OCI-LY1 (cell line): ENCODE data around the gene DGCR8.

ENCODE experiments used
- H2AFZ ChIP-seq: fragments of 200-600 bp; sonication (generic), shearing (Covaris generic); 2 replicates; pipeline ENCODE4 v1.6.0; 2014; ENCODE audit warnings: antibody characterized with exemption, mild to moderate bottlenecking, low read length
- H3F3A ChIP-seq: fragments of 200-600 bp; sonication (generic), shearing (Covaris generic); 2 replicates; pipeline ENCODE4 v1.6.0; 2014; ENCODE audit warnings: mild to moderate bottlenecking, antibody characterized with exemption, low read length, moderate library complexity; ENCODE audit not compliant: insufficient read depth
- H3K27ac ChIP-seq: fragments of 200-600 bp; sonication (generic); 2 replicates; pipeline ENCODE4 v1.5.1; 2014; ENCODE audit warnings: low read length, mixed run types, mild to moderate bottlenecking, low read depth; ENCODE audit not compliant: poor library complexity, severe bottlenecking
- H3K27me3 ChIP-seq: fragments of 200-600 bp; sonication (generic); 2 replicates; pipeline ENCODE4 v1.6.0; 2014; ENCODE audit warnings: antibody characterized with exemption, mild to moderate bottlenecking, low read length, moderate library complexity; ENCODE audit not compliant: insufficient read depth
- H3K36me3 ChIP-seq: fragments of 200-600 bp; sonication (generic); 2 replicates; pipeline ENCODE4 v1.6.1; 2014; ENCODE audit warnings: mild to moderate bottlenecking, antibody characterized with exemption, low read length, moderate library complexity, mixed read lengths; ENCODE audit not compliant: insufficient read depth
- H3K4me1 ChIP-seq: fragments of 200-600 bp; sonication (generic); 2 replicates; pipeline ENCODE4 v1.5.1; 2014; ENCODE audit warnings: mild to moderate bottlenecking, low read length, moderate library complexity; ENCODE audit not compliant: insufficient read depth, severe bottlenecking
- H3K4me2 ChIP-seq: fragments of 200-600 bp; sonication (generic), shearing (Covaris generic); 2 replicates; pipeline ENCODE4 v1.6.1; 2014; ENCODE audit warnings: low read length
- H3K4me3 ChIP-seq: fragments of 200-600 bp; sonication (generic); 2 replicates; pipeline ENCODE4 v1.5.1; 2014; ENCODE audit warnings: low read length, low read depth, mild to moderate bottlenecking, mixed read lengths; ENCODE audit not compliant: poor library complexity, severe bottlenecking
- H3K79me2 ChIP-seq: fragments of 200-600 bp; shearing (Covaris generic); 2 replicates; pipeline ENCODE4 v1.6.1; 2016; ENCODE audit warnings: mixed run types, low read length, mixed read lengths; ENCODE audit not compliant: insufficient read depth
- H3K9ac ChIP-seq: fragments of 200-600 bp; sonication (generic), shearing (Covaris generic); 2 replicates; pipeline ENCODE4 v1.6.1; 2014; ENCODE audit warnings: mild to moderate bottlenecking, low read length, mixed read lengths
- H3K9me2 ChIP-seq: fragments of 200-600 bp; sonication (generic), shearing (Covaris generic); 2 replicates; pipeline ENCODE4 v1.6.1; 2014; ENCODE audit warnings: low read depth, mild to moderate bottlenecking, low read length, mixed read lengths
- H3K9me3 ChIP-seq: fragments of 200-600 bp; shearing (Covaris generic); 2 replicates; pipeline ENCODE4 v1.6.1; 2014; ENCODE audit warnings: low read length, mixed read lengths
- H4K20me1 ChIP-seq: fragments of 200-600 bp; sonication (generic), shearing (Covaris generic); 2 replicates; pipeline ENCODE4 v1.6.0; 2016; ENCODE audit warnings: mild to moderate bottlenecking, low read length; ENCODE audit not compliant: insufficient read depth
- EZH2 ChIP-seq: fragments of 200-600 bp; sonication (generic), shearing (Covaris generic); IDR thresholded peaks from 2 replicates; pipeline ENCODE4 v1.8.0; 2017; ENCODE audit warnings: borderline replicate concordance, mixed run types, mild to moderate bottlenecking, antibody characterized with exemption, low read length, moderate library complexity, mixed read lengths
- TF ChIP-seq, protein P1 (sequence below): fragments of 200-600 bp; sonication (generic), shearing (Covaris generic); IDR thresholded peaks from 2 replicates; pipeline ENCODE4 v1.5.1; 2017; ENCODE audit warnings: mild to moderate bottlenecking, antibody characterized with exemption, low read length, moderate library complexity, mixed read lengths

The DGCR8 gene

DNA sequence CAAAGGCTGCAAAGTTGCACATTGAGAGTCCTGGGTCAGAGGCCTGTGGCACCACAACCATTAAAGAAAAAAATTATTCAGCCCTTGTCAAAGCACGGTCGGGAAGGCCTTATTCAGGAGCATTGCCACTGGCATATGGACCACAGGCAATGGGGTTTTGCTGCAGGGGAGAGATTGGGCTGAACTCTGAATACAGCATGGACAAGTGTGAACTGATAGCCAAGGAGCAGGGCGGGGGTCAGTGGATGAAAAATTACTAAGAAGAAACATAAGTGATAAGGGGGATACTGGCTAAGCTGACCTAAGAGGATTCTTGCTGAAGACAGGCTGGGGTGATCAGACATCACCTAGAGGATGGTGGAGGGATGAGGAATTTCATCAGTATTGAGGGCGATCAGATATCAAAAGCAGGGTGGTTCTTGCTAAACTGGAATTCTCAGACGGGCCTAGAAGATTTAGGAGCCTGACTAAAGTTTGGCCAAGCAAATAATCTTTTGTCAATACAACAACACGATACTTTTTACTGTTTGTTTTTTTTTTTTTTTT, 3.3 kb upstream of the DGCR8 start:
- Histone ChIP-seq H3K4me3 (no peak overlapping the region), H3K9ac (no peak overlapping the region)

DNA sequence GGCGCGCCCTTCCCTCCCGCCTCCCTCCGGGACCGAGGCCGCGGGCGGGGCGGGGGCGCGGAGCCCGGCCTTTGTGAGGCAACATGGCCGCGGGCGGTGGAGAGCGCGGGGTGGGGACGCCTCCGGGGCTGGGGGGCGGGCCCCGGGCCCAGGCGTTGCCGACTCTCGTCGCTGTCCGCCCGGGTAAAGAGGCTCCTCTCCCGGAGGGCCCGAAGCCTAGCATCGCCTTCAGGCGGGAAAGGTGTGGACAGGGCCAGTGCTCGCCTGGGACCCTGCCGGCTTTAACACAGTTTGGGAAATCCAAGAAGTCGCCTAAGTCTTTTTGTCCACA, 369 bp downstream of the DGCR8 start:
- no peaks in the 10 kb centered on the region for H3K27me3 ChIP-seq
- H2AFZ ChIP-seq: no peak overlapping the region
- peaks cover 53% of the 10 kb centered on the region for H3K4me1 ChIP-seq
- H3K79me2 ChIP-seq: peaks cover 43% of the 10 kb centered on the region
- peak overlapping the region; percentile 58 for H3K27ac ChIP-seq
- H3K9me2 ChIP-seq: no peaks in the 10 kb centered on the region
- no peaks in the 10 kb centered on the region for H3K9me3 ChIP-seq
- peak overlapping the region; percentile 96 for H3K9ac ChIP-seq
- no peak for TF ChIP-seq EZH2
- TF ChIP-seq, protein P1, sequence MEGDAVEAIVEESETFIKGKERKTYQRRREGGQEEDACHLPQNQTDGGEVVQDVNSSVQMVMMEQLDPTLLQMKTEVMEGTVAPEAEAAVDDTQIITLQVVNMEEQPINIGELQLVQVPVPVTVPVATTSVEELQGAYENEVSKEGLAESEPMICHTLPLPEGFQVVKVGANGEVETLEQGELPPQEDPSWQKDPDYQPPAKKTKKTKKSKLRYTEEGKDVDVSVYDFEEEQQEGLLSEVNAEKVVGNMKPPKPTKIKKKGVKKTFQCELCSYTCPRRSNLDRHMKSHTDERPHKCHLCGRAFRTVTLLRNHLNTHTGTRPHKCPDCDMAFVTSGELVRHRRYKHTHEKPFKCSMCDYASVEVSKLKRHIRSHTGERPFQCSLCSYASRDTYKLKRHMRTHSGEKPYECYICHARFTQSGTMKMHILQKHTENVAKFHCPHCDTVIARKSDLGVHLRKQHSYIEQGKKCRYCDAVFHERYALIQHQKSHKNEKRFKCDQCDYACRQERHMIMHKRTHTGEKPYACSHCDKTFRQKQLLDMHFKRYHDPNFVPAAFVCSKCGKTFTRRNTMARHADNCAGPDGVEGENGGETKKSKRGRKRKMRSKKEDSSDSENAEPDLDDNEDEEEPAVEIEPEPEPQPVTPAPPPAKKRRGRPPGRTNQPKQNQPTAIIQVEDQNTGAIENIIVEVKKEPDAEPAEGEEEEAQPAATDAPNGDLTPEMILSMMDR: no peak
- no peaks in the 10 kb centered on the region for H3F3A ChIP-seq
- H3K4me3 ChIP-seq: peak overlapping the region; percentile 95
- no peaks in the 10 kb centered on the region for H4K20me1 ChIP-seq
- H3K4me2 ChIP-seq: peak overlapping the region; percentile 99
- peaks cover 4% of the 10 kb centered on the region; the same call in 1 of the 2 replicates for H3K36me3 ChIP-seq

More for the DNA sequence above, 3.3 kb upstream of the DGCR8 start:
- Histone ChIP-seq H3K27me3 (no peaks in the 10 kb centered on the region), H3K9me2 (no peaks in the 10 kb centered on the region), H2AFZ (no peak overlapping the region), H3K27ac (no peak overlapping the region), H3K79me2 (peaks cover 12% of the 10 kb centered on the region; the same call in 1 of the 2 replicates), H3F3A (no peaks in the 10 kb centered on the region), H3K4me1 (peaks cover 18% of the 10 kb centered on the region), H3K9me3 (no peaks in the 10 kb centered on the region), H3K4me2 (no peak overlapping the region), H3K36me3 (no peaks in the 10 kb centered on the region), H4K20me1 (no peaks in the 10 kb centered on the region)
- TF ChIP-seq EZH2: no peak
- TF ChIP-seq, protein P1: no peak

DNA sequence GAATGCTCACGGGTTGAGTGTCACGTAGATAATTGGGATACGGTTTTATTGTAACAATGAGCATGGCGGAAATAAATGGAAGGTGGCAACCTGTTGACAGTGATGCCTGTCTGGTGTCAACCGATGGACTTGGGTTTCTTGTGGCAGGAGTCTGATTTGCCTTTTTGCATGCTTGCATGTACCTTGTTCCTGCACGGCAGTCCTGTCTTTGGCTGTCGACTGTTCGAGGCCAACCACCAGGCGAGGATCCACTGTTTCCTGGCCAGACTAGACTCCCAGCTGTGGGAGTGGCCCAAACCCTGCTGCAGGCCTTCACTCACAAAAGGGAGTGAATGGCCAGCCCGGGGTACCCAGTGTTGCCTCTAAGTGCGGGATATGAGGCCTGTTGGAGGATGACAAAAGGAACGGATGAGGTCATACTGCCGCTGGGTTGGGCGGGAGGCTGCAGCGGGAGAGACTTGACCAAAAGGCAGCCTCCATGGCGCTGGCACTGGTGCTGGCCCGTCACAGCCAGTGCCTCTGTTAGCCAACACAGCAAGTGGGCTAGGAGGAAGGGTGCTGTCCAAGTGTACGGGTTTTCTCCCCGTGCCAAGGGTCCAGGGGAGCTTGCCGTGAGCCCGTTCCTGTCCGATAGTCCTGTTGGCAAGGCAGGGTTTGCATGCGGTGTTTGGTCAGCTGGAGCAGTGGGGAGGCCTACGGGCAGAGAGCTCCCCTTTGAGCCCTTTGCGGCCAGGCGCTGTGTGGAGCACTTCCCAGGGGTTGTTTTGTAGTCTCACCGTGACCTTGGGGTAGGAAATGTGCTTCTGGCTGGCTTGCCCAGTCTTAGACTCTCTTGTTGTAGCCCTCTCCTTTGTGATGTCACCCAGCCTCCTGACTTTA, 974 bp downstream of the DGCR8 start:
- Histone ChIP-seq H3K9ac (peak overlapping the region; percentile 96), H3F3A (no peaks in the 10 kb centered on the region), H3K4me1 (peaks cover 53% of the 10 kb centered on the region), H4K20me1 (no peaks in the 10 kb centered on the region), H3K9me3 (no peaks in the 10 kb centered on the region), H3K4me3 (peak overlapping the region; percentile 95), H3K4me2 (peak overlapping the region; percentile 99), H3K27ac (peak overlapping the region; percentile 58), H3K9me2 (no peaks in the 10 kb centered on the region), H3K27me3 (no peaks in the 10 kb centered on the region), H3K79me2 (peaks cover 45% of the 10 kb centered on the region), H3K36me3 (peaks cover 10% of the 10 kb centered on the region), H2AFZ (no peak overlapping the region)
- TF ChIP-seq EZH2: no peak
- TF ChIP-seq, protein P1: no peak
